Fibroblast of villous mesenchyme (primary cell): ENCODE results near the gene MTR. TPM values are rescaled to one million over a fixed set of nuclear protein-coding genes. Genes with fewer than 3 reads are reported as not detected.

Experiments used
- DNase-seq: peaks from one replicate; pipeline ENCODE4 v3.0.0-alpha.2; 2010; ENCODE audit warnings: low read depth
- H3K4me3 ChIP-seq: 2 replicates; pipeline ENCODE4 v1.5.1; 2011; ENCODE audit warnings: low read depth, mild to moderate bottlenecking, low read length
- total RNA-seq: library from RNA; depleted of rRNA; stranded (reverse); fragments of >200 nt; gene quantifications from 2 replicates; pipeline ENCODE4 v1.2.3, GENCODE V29; 2012
- TF ChIP-seq, protein P1 (sequence below): IDR thresholded peaks from 2 replicates; pipeline ENCODE4 v1.5.1; 2012; ENCODE audit warnings: low read depth, mild to moderate bottlenecking, low read length; ENCODE audit not compliant: insufficient read depth

Gene MTR
- total RNA-seq, 1 donor: 34.5 TPM

DNA sequence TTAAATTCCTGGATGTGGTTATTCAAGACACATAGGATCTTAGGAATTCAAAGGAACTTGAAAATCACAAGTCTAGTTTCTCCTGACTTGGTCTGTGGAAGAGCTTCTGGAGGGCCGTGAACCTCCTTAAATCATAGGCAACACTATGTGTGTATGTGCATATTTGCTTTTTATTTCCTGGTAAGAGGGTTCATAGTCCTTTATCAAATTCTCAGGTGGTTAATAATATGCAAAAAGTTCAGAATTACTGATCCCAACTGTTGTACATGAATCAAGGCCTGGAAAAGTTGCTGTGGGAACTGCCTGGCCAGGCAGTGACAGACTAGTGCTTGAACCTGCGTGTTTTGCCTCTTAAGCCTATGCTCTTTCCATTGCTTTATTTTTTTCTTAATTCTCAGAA lies 12.9 kb downstream of the MTR start:
- no peak overlapping the region for H3K4me3 ChIP-seq
- TF ChIP-seq, protein P1, sequence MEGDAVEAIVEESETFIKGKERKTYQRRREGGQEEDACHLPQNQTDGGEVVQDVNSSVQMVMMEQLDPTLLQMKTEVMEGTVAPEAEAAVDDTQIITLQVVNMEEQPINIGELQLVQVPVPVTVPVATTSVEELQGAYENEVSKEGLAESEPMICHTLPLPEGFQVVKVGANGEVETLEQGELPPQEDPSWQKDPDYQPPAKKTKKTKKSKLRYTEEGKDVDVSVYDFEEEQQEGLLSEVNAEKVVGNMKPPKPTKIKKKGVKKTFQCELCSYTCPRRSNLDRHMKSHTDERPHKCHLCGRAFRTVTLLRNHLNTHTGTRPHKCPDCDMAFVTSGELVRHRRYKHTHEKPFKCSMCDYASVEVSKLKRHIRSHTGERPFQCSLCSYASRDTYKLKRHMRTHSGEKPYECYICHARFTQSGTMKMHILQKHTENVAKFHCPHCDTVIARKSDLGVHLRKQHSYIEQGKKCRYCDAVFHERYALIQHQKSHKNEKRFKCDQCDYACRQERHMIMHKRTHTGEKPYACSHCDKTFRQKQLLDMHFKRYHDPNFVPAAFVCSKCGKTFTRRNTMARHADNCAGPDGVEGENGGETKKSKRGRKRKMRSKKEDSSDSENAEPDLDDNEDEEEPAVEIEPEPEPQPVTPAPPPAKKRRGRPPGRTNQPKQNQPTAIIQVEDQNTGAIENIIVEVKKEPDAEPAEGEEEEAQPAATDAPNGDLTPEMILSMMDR: no peak
- no peak for DNase-seq

DNA sequence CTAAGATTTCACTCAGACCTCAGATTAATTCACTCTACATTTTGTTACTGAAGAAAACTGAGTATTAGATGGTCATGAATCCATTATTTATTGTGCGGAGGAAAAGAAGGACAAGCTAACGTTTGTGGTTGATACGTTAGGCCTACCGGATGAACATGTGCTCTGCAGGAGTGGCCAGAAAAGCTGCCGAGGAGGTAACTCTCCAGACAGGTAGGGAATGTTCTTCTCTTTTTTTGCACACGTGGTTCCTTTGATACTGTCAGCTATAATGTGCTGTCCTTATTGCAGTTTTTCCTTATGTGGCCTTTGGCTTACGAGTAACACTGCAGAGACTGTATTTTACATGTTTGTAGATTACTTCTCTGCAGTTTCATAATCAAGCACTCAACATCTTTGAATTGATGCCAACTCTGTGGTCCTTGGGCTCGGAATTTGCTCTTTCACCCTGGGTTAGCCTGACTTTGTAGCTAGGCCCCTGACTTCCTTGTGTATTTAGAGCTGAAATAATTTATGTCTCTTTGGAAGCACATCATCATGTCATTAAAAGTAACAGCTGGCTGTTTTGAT lies 13.6 kb downstream of the MTR start:
- DNase-seq: peak; percentile 72
- TF ChIP-seq, protein P1: no peak

DNA sequence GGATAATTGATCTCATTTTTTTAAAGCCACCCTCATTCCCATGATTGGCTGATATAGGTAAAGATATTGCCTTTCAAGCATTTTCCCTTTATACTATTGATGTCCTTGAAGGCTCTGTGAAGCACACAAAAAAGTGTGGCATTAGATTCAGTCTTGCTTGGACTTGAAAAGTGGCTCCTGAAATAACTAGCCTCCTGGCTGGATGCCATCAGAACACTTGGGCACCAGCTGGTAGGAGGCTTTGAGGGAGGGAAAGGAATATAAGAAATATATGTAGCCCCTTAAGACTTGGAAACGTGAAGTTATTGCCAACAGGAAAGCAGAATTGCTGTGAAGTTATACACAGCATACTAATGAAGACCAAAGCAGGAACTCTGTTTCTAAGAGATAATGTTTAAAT lies 14.1 kb downstream of the MTR start:
- DNase-seq: peak; percentile 19
- TF ChIP-seq, protein P1: no peak
- H3K4me3 ChIP-seq: no peak overlapping the region

More for the DNA sequence above, 13.6 kb downstream of the MTR start:
- H3K4me3 ChIP-seq: no peak overlapping the region

DNA sequence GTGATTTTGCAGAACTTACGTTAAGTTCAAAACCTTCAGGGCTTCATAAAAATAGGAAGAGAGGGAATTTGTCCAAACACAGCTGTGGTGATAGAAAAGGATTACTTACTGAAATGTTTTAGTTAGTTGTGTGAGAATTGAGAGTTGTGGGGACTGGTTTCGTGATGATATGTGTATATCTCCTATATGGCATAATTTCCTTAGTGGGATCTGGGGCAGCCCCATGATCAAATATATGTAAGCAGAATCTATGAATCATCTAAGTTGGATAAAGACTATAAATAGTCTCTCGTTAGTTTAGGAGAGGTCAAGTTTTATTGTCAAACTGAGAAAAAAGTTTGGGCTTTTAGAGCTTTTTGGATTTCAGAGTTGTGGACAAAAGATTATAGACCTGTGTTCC lies 14.9 kb downstream of the MTR start:
- no peak overlapping the region for H3K4me3 ChIP-seq
- TF ChIP-seq, protein P1: no peak
- DNase-seq: peak; percentile 14

DNA sequence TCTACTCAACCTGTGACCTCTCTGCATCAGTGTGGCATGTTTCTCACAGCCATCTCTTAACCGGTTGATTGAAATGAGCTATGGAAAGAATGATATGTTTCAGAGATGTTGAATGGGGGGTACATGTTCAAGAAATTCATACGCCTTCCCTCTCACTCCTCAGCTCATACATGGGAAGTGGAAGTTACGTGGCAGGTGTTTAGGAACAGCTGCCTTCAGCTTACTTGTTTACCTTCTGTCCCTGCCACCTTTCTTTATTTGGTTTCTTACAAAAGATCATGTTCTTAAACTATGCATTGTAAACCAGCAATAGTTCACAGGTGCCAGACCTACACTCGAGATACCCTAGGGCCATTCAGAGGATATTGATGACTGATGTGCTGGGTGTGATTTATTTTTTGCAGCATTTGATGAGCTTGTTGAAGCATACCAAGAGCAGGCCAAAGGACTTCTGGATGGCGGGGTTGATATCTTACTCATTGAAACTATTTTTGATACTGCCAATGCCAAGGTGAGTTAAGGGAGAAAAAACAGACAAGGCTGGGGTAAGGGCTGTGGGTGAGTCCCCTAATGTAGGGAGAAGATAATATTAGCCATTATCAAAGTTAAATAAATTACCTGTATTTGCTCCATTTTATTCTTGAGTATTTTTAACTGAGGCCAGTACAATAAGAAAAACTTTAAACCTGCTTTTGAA lies 17.4 kb downstream of the MTR start:
- DNase-seq: no peak
- TF ChIP-seq, protein P1: no peak
- H3K4me3 ChIP-seq: no peak overlapping the region

DNA sequence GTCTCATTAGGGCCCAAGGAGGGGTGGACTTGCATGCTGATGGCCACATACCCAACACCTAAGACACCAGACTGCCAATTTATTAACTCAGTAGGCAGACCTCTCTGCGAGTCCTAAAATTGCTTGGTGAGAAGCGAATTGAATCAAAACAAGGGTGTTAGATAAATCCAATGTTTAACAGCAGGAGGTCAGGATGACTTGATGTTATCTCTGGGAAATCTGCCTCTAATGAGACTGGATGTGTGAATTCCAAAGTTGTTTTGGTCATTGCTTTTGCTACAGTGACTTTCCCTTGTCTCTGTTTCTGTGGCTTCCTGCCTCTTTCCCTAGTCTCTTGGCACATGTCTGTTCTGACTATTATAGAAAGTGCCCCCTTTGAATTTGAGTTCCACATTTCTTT lies 20.8 kb downstream of the MTR start:
- no peak overlapping the region for H3K4me3 ChIP-seq
- TF ChIP-seq, protein P1: no peak
- DNase-seq: no peak
